DMS 273 treated with DMSO at 0.1 percent for 48 hours (cell line): ENCODE measurements around the gene HUWE1.
"Not testable (repeated sequence)": the region's sequence is repeated elsewhere in the genome, so short reads cannot be mapped to it uniquely, and the experiment has no call there.

Experiments
- DNase-seq: peaks from one replicate; lab custom pipeline; 2025; lab: John Stamatoyannopoulos, UW

HUWE1 gene

DNA sequence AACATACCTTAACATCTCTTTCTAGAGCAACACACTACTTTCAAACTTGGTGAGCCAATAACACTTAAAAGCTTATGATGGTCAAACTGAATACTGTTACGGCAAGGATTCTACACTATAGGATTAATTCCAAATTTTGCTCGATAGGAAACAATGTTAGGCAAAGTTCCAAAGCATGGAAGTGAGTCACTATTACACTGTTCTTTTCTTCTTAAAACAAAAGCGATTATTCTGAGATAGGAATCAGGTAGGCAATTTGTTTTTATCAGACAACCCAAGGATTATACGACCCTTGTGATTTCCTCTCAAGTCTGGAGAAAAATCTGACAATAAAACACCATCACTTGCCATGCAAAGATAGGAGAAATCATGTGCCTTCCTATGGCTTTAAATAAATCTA is 81.5 kb downstream of the HUWE1 start:
- DNase-seq, result no peak

DNA sequence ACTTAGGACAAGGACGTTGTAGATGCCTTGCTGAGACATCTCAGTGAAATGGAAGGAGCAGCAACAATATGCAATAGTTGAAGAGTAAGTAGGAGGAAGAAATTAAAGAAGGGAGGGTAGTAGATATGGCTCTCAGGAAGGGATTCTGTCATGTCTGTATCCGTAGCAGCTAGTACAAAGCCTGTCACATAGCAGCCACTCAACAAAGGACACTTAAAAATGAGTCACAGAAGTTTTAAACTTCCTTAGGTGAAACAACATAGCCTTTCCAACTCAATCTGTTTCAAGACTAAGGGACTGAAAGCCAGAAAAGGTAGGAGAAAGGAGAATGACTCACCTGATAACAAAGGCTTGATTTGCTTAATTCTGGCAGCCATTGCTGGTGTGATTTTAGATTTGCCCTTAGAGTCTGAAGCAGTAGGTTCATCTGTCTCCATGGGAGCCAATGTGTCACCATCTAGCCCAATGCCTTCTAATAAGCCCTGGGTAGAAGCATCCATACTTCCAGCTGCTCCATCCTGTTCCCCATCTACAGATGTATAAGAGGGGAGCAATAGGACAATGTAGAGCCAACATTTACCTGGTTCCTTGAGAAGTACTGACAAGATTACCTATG is 86.6 kb downstream of the HUWE1 start:
- DNase-seq, result no peak

DNA sequence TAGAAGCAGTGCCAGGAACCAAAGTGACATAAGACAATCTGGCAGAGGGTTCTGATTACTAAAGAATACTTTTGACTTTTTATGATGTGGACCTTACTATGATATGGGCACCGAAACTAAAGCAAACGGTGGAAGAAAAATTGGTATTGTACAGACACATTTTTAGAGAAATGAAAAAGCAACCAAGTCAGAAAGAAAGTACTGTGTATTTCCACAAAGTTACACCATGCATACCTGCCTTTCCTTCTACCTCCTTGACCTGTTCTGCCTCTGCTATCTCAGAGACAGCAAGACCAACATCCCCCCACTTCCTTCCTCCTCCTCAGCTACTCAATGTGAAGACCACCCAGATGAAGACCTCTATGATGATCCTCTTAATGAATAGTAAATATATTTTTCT is 88.3 kb downstream of the HUWE1 start:
- no peak for DNase-seq

DNA sequence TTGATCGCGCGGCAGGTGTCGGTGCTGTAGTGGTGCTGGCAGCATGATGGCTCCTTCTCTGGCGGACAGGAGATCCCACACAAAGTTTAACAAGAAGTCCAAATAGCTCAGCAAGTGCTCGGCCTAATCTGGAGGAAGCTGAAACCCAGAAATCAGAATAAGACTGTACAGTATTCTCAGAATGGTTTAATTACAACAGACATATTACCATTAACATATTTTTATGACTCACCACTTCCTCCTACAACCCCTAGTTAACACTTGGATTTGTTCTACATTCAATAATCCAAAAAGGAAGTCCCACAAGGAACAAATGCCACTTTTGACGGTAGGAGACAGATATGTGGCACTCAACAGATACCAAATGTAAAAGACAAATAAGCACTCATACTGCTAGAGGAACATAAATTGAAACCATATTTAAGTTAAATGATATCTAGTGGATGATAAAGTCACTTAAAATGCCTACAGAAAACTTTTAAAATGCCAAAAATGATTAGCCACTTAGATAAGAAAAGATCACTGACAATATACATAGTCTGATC is 91.2 kb downstream of the HUWE1 start:
- DNase-seq, result no peak

DNA sequence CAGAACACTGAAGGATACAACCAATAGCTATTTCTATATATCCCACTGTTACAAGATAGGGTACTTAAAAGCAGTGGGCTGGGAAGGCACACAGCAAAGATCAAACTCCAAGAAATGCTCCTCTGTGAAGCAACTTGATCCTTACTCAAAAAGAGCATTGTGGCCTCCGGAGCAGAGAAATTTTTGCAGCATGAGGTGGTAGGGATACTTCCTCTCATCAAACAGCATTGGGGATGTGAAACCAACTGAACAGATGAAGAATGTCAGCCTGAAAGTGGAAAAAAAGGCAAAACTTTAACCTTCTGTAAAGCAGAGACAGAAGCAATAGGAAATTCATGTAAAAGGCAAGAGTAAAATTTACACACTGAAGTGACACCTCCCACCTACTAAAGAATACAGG is 92.2 kb downstream of the HUWE1 start:
- DNase-seq, result no peak

DNA sequence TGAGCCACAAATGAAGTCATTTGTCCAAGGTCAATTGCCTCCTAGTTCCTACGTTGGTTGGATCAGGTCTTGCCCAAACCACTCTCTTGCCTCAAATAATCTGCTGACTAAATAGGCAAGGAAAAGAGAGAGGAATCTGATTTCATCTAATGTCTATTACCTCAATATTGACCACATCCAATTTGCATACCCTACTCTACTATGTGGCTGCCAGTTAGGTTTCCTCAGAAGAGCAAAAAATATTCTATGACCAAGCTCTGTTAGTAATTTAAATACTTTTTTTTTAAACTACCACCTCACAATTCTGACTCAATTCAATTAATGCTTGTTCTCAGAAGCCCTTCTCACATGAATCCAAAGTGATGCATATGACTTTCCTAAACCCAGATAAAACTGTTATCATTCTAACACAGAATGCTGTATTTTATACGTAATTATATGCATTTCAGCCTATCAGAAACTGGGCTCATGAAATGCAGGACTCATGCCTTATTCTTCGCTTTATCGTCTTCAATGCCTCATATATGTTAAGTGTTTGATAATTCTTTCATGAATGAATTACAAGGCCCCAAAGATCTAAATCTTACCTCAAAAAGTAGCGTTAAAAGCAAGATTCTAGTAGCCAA is 98.6 kb downstream of the HUWE1 start:
- no peak for DNase-seq

DNA sequence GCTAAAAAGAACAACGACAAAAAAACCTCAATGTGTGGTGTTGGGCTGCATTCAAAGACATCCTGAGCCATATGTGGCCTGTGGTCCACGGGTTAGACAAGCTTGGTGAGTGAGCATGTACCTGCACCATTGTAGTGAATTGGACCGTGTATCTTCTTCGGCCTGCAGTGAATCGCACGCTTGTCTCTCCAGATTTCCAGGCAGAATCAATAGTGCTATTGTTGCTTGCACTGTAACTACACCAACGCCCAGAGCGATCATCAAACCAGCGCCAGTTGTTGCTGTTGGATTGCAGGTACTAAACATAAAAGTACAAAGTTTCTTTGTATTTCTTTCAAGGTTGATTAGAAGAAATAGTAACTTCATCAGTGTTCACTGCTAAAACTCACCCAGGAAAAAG is 101.6 kb downstream of the HUWE1 start:
- no peak for DNase-seq

DNA sequence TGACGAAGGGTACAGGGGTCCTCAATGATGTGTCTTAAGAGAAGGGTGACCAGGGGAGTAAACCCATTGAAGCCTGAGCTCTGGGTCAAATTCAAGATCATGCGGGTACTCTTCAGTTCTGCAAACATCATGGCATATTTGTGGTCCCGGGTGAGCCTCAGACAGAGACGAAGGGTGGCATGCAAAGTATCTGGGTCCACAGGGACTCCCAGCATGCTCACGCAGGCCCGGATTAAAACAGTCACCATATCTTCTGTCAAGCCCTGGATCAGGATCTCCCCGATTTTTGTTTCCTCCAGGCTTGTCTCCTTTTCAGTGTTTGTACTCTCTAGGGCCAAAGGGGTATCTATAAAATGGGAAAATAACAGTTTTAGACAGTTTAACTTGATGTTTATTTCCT is 102.9 kb downstream of the HUWE1 start:
- DNase-seq, result no peak

DNA sequence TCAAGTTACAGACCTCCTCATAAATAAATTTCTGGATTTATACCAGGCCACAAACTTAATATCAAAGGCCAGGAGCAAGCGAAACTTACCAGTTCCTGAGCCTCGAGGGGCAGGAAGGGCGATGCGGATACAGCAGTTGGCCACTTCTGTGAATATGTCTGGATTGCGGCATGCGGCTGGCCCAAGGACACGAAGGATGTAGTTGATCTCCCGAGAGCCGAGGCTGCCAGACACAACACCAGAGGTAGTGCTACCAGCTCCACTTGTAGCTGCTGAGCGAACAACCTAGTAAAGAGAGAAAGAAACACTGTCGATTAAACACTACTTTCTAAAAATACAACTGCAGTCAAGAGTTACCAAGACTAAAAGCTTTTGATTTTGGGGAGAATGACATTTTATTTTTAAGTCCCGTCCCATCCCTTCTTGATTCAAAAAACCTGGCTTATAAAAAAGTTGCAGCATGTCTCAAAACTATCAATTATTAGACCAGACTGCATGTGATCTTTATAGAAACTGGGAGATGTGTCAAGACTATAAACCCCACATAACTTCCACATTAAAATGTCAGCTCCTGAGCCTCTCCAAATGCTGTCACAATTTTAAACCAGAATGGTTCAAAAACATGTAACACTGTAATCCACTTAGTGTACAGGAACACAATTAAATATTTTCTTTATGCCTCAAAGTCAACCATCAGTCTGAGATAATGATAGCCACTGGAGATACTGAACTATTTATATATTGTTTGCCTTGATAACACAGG is 105.6 kb downstream of the HUWE1 start:
- no peak for DNase-seq

DNA sequence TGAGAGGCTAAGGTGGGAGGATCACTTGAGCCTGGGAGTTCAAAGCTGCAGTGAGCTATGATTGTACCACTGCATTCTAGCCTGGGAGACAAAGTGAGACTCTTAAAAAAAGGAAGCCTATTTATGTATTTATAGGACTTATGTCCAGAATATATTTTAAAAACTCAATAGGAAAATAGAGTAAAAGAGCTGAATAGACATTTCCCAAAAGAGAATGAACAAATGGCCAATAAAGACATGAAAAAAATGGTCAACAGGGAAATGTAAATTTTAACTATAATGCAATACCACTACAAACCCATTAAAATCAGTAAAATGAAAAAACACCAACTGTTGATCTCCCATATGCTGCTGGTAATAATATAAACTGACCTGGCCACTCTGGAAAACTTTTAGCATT is 115.0 kb downstream of the HUWE1 start:
- no peak for DNase-seq

DNA sequence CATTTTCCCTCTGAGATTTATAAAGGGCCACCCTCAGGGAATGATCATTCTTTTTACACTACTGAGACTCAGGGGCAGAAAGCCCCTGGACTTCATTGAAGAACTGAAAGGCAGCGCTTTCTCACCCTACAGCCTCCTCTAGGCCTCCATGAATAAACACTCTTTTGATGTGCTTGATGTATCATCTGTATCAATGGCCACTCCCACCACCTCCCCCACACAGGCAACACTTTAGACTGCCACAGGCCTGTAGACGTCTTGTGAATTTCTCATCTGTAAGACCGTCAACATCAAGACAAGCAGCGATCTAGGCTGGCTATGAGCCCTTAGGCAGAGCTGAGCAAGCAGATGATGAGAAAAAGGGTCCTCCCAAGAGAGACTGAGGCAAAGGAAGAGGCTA is 123.2 kb downstream of the HUWE1 start:
- no peak for DNase-seq

DNA sequence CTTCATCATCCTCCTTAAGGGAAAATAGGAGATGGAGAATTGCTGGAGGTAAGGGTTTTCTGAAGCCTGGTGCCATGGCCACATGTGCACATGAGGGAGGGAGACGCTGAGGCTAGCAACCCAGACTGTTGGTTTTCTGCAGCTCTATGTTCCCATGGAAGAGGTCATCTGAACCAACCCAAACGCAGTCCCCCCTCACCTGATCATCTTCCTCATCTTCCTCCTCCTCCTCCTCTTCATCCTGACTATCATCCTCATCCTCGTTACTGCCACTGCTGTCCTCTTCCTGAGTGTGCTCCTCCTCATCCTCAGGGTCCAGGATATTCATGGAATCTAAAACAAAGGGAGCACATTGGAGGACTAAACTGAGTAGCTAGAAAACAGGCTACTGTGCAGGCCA is 124.6 kb downstream of the HUWE1 start:
- no peak for DNase-seq

DNA sequence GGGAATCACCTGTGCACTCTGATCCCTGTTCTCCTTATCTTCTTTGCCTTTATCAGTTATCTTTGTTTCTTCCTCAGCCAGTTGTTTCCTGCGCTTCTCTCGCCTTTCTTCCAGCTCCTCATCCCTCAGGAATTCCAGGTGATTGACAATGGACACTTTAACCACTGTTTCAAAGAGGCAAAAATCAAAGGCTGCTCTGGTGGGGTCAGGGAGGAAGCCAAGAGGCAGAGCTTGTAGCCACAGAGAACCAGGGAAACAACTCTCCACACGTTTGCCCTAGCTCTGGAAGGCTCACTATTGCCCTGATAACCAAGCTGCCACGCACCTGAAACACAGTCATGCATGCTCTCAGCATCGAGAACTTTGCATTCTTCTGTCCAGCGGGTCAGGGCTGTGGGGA is 127.9 kb downstream of the HUWE1 start:
- DNase-seq, result no peak

DNA sequence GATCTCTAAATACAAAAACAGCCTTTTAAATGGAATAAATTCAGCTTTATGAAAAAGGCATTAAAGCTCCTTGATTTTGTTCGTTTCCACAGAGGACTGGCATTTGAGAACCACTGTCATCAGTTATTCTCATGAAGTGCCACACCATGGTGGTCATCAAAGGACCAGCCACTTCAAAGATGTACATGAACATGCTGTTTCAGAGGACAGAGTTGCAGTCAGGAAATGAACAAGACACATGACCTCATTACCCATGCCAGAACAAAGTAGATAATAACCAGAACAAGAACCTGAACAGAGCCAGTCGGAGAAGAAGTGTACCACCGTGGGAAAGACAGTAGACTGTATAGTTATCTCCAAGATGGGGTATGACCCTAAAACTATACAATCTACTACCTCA is 129.7 kb downstream of the HUWE1 start:
- no peak for DNase-seq

DNA sequence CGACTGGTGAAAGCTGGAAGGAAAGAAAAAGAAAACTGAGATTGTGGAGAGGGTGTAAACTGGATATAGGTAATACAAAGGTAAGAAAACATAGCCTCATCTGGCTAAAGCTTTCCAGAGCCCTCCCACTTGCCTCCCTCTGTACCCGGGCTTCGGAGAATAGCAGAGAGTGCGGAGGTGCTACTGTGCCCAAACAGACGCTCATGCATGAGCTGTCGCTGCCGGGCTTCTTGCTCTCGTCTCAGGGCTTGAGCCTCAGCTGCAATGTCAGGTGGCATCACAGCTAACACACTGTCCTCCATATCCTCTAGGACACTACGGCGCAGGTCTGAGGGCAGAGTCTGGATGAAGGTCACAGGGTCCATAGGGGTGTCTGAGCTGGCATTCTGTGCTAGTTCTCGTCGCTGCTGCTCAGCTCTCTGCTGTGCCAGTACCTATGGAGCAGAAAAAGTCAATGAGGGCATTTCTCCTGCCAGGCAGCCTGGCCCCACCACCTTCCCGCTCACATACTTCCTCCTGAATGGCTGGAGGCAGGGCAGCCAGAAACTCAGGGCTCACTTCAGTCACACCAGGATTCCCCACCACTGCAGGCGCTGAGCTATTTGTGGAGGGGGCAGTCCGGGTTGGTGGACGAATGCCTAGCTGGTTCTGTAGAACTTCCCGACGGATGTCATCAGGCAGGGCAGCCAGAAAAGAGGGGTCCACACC is 135.6 kb downstream of the HUWE1 start:
- DNase-seq, result no peak

DNA sequence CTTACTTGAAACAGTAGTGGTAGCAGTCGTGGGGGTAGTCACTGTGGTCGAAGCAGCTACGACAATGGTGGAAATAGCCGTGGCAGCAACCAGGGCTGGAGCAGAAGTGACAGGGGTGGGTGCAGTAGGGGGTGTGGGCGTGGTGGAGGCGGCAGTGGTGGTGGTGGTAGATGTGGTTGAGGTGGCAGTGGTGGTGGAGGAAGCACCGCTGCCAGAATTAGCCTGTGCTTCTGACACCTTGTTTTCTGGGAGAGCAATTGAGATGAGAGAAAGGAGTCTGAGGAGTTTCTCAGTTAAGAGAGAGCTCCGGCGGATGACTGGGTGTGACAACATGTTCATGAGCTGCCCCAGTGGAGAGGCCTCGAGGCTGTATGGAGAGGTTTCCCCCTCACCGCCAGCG is 138.9 kb downstream of the HUWE1 start:
- no peak for DNase-seq

DNA sequence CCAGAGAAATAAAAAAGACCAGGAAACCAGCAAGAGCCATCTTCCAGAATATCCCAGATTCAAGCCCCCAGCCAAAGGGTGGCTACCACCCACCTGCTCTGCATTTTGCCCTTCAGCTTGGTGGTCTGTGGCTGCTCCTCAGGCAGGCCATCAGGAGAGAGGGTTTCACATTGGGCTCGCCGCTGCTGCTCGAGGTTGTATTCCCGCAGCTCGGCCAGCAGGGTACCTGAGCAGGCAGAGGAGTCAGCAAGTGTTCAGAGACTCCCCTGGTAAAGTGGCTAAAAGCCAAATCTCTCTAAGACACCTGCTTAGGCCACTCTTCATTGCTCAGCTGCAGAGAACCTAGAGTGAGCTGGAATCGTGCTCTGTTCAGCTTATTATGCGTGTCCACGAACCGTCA is 141.6 kb downstream of the HUWE1 start:
- DNase-seq, result no peak

DNA sequence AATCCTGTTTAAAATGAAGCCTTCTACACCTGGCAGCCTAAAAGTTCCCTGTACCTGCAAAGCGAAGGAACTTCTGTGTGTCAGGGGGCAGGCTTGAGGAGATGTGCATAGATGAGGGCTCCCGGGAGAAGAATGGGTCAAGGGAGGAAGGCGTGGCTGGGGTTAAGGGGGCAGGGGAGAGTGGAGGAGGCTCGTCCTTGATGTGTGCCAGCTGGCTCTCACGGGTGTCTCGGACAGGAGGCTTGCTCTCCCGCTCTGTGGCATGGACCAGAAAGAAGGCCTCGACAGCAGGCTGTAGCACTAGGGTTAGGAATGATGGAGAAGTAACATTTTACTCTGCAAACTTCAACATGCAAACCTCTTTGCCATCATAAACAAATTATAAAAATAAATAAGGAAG is 147.7 kb downstream of the HUWE1 start:
- no peak for DNase-seq

DNA sequence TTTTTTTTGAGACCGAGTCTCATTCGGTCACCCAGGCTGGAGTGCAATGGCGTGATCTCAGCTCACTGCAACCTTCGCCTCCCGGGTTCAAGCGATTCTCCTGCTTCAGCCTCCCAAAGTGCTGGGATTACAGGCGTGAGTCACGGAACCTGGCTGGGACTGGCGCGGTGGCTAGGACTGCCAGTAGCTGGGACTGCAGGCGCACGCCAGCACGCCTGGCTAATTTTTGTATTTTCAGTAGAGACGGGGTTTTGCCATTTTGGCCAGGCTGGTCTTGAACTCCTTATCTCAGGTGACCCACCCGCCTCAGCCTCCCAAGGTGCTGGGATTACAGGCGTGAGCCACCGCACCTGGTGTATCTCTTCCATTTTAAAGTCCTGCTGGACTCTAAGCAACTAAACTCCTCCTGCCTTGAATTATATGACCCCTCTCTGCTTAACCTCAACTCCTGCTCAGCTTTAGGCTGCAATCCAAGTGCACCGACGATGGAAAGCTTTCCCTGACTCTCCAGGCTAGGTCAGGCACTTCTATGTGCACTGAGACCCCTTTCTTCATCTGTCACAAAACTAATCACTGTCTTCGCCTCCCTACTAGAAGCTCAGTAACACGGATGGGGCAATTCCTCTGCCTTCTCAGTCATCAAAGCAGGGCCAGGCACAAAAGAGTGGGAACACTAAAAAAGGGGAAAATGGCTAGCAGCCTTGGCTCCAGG is 155.1 kb downstream of the HUWE1 start:
- DNase-seq, result not testable (repeated sequence)

DNA sequence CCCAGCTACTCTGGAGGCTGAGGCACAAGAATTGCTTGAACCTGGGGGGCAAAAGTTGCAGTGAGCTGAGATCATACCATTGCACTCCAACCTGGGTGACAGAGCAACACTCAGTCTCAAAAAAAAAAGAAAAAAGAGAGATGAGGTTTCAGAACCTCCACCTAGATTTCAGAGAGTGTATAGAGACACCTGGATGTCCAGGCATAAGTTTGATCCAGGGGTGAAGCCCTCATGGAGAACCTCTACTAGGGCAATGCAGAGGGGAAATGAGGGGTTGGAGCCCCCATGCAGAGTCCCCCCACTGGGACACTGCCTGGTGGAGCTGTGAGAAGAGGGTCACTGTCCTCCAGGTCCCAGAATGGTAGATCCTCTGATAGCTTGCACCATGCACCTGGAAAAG is 159.5 kb downstream of the HUWE1 start:
- DNase-seq, result no peak

DNA sequence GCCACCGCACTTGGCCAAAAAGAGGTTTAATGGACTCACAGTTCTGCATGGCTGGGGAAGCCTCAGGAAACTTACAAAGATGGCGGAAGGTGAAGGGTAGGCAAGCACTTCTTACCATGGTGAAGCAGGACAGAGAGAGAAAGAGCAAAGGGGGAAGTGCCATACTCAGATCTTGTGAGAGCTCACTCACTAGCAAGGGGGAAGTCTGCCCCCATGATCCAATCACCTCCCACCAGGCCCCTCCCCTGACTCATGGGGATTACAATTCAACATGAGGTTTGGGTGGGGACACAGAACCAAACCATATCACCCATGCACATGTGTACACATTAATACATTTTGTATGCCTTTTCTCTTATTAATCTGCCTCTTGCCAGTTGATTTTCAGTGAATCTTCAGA is 175.2 kb downstream of the HUWE1 start:
- DNase-seq, result no peak

DNA sequence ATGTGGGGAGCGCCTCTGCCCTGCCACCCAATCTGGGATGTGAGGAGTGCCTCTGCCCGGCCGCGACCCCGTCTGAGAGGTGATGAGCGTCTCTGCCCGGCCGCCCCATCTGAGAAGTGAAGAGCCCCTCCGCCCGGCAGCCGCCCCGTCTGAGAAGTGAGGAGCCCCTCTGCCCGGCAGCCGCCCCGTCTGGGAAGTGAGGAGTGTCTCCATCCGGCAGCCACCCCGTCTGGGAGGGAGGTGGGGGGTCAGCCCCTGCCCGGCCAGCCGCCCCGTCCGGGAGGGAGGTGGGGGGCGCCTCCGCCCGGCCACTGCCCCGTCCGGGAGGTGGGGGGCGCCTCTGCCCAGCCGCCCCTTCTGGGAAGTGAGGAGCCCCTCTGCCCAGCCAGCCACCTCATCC is 182.5 kb downstream of the HUWE1 start:
- not testable (repeated sequence) for DNase-seq
